C4-2B (cell line): ENCODE results near the gene ZFYVE28.

ENCODE experiments used
- CTCF ChIP-seq: fragments of 450-650 bp; conservative IDR thresholded peaks from 2 replicates; pipeline ENCODE4 v1.5.1; 2017; ENCODE audit warnings: mild to moderate bottlenecking
- ZFX ChIP-seq: fragments of 450-650 bp; IDR thresholded peaks from 2 replicates; pipeline ENCODE4 v1.6.1; 2017

GRCh38 chr4:2296631-2297601, 121.5 kb downstream of the ZFYVE28 start:
- no peak for TF ChIP-seq CTCF
- TF ChIP-seq ZFX, result no peak
